HFF-Myc (cell line): Measurements from ENCODE around the gene CCND2.

Experiments
- DNase-seq: peaks from one replicate; pipeline ENCODE4 v3.0.0-alpha.2; 2011; ENCODE audit warnings: low read depth; ENCODE audit errors: extremely low read depth
- H3K4me3 ChIP-seq: replicated peaks from 2 replicates; pipeline ENCODE4 v1.5.1; 2011; ENCODE audit warnings: low read depth, mild to moderate bottlenecking, control low read depth, low read length
- CTCF ChIP-seq: IDR thresholded peaks from 2 replicates; pipeline ENCODE4 v1.5.1; 2012; ENCODE audit warnings: mild to moderate bottlenecking, low read depth, low read length, control low read depth; ENCODE audit errors: missing control alignments

The CCND2 gene

GRCh38 chr12:4273652-4274395 is at the start of gene CCND2:
TSS of gene CCND2 (plus strand) at chr12:4273762. CDS start at chr12:4274041, 279 bp downstream.
- no peak for DNase-seq
- peak within 1 kb of the TSS; percentile 38 for H3K4me3 ChIP-seq
- no peak for TF ChIP-seq CTCF

DNA sequence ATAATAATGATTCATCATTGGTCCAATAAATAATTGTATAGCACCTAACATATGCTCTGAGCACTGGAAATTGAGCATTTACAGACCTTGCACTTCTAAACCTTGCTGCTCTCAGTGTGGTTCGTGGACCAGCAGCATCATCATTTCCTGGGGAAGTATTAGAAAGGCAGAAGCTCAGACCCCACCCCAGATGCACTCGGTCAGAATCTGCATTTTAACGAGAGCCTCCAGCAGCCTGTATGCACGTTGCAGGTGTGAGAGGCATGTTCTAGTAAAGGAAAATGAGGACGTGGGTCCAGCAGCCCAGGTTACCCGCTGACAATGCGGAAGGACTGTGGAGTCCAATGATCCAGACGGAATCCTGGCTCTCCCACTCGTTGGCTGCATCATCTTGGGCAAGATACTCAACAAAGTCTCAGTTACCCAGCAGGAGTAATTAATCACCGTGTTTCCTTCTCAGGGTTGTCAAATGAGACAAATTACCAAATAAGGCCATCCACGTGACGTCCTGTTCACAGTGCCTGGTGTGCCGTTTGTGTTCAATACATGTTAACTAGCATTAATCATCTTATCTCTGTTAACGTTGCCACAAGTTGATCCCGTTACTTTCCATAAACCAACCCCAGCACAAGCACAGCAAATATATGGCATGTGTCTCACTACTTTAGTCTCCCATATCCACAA is 49.2 kb upstream of the CCND2 start:
- no peak overlapping the region for H3K4me3 ChIP-seq
- no peak for DNase-seq
- no peak for TF ChIP-seq CTCF

DNA sequence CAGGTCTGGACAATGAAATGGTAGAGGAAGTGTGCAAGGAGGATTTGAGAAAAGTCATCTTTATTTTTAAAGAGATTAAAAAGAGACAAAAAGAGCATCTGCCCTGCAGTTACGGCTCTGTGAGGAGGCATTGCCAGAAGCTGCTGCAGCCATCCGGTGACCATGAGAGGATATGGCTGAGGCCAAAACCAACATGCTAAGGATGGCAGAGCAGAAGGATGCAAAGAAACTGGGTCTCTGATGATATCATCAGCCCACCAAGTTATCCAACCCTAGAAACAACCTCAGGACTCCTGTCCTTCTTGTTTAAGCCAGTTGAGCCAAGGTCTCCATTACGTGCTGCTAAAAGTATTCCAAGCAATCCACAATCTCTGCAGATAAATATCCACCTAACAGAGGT is 48.0 kb upstream of the CCND2 start:
- DNase-seq = no peak
- no peak for TF ChIP-seq CTCF
- no peak overlapping the region for H3K4me3 ChIP-seq

GRCh38 chr12:4227046-4227445 is 46.5 kb upstream of the CCND2 start:
- no peak for DNase-seq
- H3K4me3 ChIP-seq = no peak overlapping the region
- no peak for TF ChIP-seq CTCF

DNA sequence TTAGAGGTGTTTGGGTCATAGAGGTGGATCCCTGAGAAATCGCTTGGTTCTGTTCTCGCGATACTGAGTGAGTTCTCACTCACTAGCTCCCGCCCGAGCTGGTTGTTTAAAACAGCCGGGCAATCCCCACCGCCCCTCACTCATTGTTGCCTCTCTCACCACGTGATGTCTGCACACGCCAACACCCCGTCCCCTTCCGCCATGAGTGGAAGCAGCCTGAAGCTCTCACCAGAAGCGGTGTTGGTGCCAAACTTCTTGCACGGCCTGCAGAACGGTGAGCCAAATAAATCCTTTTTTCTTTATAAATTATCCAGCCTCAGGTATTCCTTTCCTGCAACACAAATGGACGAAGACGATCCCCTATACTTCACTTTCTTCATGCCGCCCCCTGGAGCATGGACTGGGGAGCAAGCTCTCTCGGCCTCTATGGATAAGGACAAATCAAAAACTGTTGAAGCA is 45.4 kb upstream of the CCND2 start:
- DNase-seq = no peak
- H3K4me3 ChIP-seq = no peak overlapping the region

DNA sequence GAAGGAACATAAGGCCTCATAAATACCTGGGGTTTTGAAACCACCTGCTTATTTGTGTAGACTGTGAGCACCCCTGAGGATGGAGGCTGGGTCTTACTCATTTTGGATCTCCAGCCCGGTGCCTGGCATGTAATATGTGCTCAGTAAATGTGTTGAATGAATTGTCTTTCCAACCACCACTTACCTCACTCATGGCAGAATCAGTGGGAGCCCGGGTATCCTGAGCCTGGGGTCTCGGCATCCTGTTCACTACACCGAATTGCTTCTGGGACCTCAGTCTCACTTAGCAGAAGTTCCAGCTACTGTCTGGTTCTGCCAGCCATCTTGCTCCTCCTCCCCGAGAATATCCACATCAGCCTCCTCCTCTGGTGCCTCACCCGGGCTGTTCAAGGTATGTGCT is 43.0 kb upstream of the CCND2 start:
- no peak for TF ChIP-seq CTCF
- H3K4me3 ChIP-seq = no peak overlapping the region
- DNase-seq = no peak

More for the DNA sequence above, 45.4 kb upstream of the CCND2 start:
- no peak for TF ChIP-seq CTCF
